ENCODE measurements around the gene CCR5.

GRCh38 chr3:46395210-46395661, 24.5 kb downstream of the CCR5 start:
- TF ChIP-seq TBP (IDR thresholded peaks at IDR 0.05; ENCODE audit: low read depth, low read length) (no peak), CTCF (IDR thresholded peaks at IDR 0.05; ENCODE audit: control extremely low read depth in 1 of 3, insufficient read depth in 1 of 3, low read depth in 1 of 3, low read length in 3 of 3) (peak; percentile 53 to 56 (median 56)), JUND (IDR thresholded peaks at IDR 0.05; ENCODE audit: low read length) (no peak), SP4 (IDR thresholded peaks at IDR 0.05; ENCODE audit: low read length) (no peak), CREB1 (IDR thresholded peaks at IDR 0.05) (no peak), USF2 (IDR thresholded peaks at IDR 0.05; ENCODE audit: low read length) (no peak), YY1 (IDR thresholded peaks at IDR 0.05; ENCODE audit: low read depth, low read length) (no peak), EZH2 (IDR thresholded peaks at IDR 0.05; ENCODE audit: low read depth, low read length, severe bottlenecking) (no peak), POLR2A (IDR thresholded peaks at IDR 0.05; ENCODE audit: control extremely low read depth in 1 of 2, low read depth in 2 of 2, low read length in 2 of 2) (no peak), RNF2 (IDR thresholded peaks at IDR 0.05; ENCODE audit: borderline replicate concordance, low read depth, low read length, missing control alignments, poor library complexity, severe bottlenecking) (no peak)
